ENCODE results near the gene P2RY6.

DNA sequence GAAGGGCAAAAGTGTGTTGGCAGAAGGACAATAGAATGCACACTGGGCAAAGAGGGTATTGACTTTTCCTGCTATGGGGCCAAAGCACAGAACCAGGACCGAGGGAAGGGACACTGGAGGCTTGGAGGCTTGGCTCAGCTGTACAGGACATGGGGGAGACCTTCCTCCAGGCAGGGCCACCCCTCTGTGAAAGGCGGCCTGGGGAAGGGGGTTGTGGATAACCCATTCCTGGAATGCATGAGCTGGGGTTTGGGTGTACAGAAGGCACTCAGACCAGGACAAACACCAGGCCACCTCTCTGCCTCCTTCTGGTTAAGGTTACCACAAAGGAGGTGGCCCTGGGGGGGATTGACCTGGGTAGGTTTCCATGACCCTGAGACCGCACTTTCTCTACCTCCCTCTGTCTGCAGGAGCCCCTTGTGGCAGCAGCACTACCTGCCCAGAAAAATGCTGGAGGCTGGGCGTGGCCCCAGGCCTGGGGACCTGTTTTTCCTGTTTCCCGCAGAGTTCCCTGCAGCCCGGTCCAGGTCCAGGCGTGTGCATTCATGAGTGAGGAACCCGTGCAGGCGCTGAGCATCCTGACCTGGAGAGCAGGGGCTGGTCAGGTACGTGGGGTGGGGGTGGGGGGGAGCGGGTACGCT is 44.4 kb upstream of the P2RY6 start:
- TF ChIP-seq LEF1 (IDR thresholded peaks at IDR 0.05; ENCODE audit: borderline replicate concordance) (no peak), SUZ12 (IDR thresholded peaks at IDR 0.05) (no peak), ELF4 (IDR thresholded peaks at IDR 0.05) (no peak)

Data from HEK293T (cell line).